ENCODE data around the gene PSMB3. TPM values are rescaled to one million over a fixed set of nuclear protein-coding genes. Genes with fewer than 3 reads are reported as not detected.

PSMB3 gene
- 28.6 and 81.3 TPM in 2 replicates for total RNA-seq (2011; cell fraction: chromatin; rRNA removed; ENCODE audit: low replicate concordance)
- total RNA-seq (2011; cell fraction: nucleolus; rRNA removed): 130 and 156 TPM in 2 replicates
- 96.8 and 111 TPM in 2 replicates for total RNA-seq (2011; cell fraction: nucleoplasm; rRNA removed)
- total RNA-seq (2014; rRNA removed) (509 and 525 TPM in 2 replicates), total RNA-seq (2014; rRNA removed; fragmentation: Illumina TruSeq; extraction: Trizol) (498 and 574 TPM in 2 replicates), total RNA-seq (2015; rRNA removed; fragmentation: Illumina TruSeq; extraction: Trizol) (469 and 476 TPM in 2 replicates), total RNA-seq (2021) (460 and 522 TPM in 2 replicates), polyA plus RNA-seq (2011; rRNA removed) (331 and 538 TPM in 2 replicates), polyA plus RNA-seq (2014; fragmentation: Illumina TruSeq; extraction: Trizol) (538 and 584 TPM in 2 replicates), polyA plus RNA-seq (2014; fragmentation: Nextera tagmentation; extraction: Ambion mirVana) (1,000 to 10,000 TPM; 2,413 to 2,775 TPM), polyA plus RNA-seq (2014; rRNA removed) (729 and 824 TPM in 2 replicates), polyA minus RNA-seq (2011; rRNA and poly(A)+ RNA removed) (209 and 374 TPM in 2 replicates), Bru-seq, nascent RNA (percentile 89 among the genes with signal in this experiment), BruChase-seq, experiment 1, labeled RNA remaining after a 2-hour chase (percentile 90 among the genes with signal in this experiment), BruChase-seq, experiment 2, labeled RNA remaining after a 6-hour chase (percentile 90 among the genes with signal in this experiment)
- 662 and 1,258 TPM in 2 replicates for polyA plus RNA-seq (2011; cell fraction: cytosol; rRNA removed)
- polyA plus RNA-seq (2011; cell fraction: nucleus; rRNA removed): 149 and 186 TPM in 2 replicates
- 361 and 450 TPM in 2 replicates for polyA plus RNA-seq (2012)
- polyA minus RNA-seq (2011; cell fraction: cytosol; rRNA and poly(A)+ RNA removed): 99.7 and 217 TPM in 2 replicates
- polyA minus RNA-seq (2011; cell fraction: nucleus; rRNA and poly(A)+ RNA removed): 36.3 and 46.2 TPM in 2 replicates
- long read RNA-seq, experiment 1, transcript PSMB3-212 (5 exons, 552 nt): minor isoform, 15 of 496 reads
- long read RNA-seq, experiment 1, transcript PSMB3-211 (6 exons, 773 nt): major isoform, 425 of 496 reads
- long read RNA-seq, experiment 1, transcript PSMB3-210 (2 exons, 562 nt): minor isoform, 11 of 496 reads
- long read RNA-seq, experiment 1, partial matches to known transcripts: 33 of 496 reads
- long read RNA-seq, experiment 1, other reads (novel, unspliced or antisense): 10 of 496 reads
- long read RNA-seq, experiment 2, transcript PSMB3-212 (5 exons, 552 nt): minor isoform, 10 of 323 reads
- long read RNA-seq, experiment 2, transcript PSMB3-211 (6 exons, 773 nt): major isoform, 230 of 323 reads
- long read RNA-seq, experiment 2, transcript PSMB3-209 (3 exons, 426 nt): minor isoform, 11 of 323 reads
- long read RNA-seq, experiment 2, partial matches to known transcripts: 58 of 323 reads
- long read RNA-seq, experiment 2, other reads (novel, unspliced or antisense): 13 of 323 reads
- long read RNA-seq, experiment 3, transcript PSMB3-211 (6 exons, 773 nt): major isoform, 589 of 623 reads
- long read RNA-seq, experiment 3, transcript PSMB3-212 (5 exons, 552 nt): minor isoform, 9 of 623 reads
- long read RNA-seq, experiment 3, partial matches to known transcripts: 20 of 623 reads
- long read RNA-seq, experiment 3, other reads (novel, unspliced or antisense): 5 of 623 reads

DNA sequence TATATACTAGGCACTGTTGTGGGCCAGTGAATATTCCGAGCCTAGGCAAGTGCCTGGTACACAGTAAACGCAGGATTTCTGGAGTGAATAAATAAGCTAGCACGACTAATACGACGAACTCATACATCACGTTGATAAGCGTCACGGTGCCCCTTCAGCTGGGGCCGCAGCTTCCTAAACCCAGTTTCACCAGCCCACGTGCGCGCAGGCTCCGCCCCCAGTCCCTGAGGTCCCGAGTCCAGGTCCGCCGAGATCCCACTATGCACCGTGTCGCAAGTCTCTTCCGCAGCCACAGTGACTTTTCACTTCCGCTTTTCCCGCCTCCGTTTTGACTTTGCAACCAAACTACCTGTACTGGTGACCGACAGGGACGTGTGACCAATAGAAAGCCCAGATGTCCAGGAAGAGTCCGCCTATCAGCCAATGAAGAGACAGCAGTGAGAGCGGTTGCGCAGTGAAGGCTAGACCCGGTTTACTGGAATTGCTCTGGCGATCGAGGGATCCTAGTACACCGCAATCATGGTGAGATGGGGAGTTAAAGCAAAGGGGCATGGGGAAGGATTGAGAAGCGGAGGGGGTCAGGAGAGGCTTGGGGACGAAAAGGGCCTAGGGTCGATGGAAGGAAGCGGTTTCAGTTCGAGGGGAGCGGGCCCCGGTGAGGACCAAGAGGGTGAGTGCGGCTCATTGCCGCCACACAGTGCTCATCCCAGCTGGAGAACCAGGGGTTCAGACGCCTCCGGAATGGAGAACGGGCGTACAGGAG is at the start of gene PSMB3:
Gene PSMB3, plus strand, starts transcription at position 434 of the 763 bp plus-strand sequence. Its CDS starts 86 bp downstream, at position 520.
- Histone ChIP-seq H3K9me3 (replicated peaks; ENCODE audit: control insufficient read depth, insufficient read depth, low read depth, low read length) (no peaks in the 10 kb centered on the region), H3K27ac (ENCODE audit: extremely low read depth, low read depth, low read length) (peak within 1 kb of the TSS; percentile 87), H2AFZ (ENCODE audit: low read depth, low read length) (peak within 1 kb of the TSS; percentile 89), H3K4me2 (ENCODE audit: insufficient read depth, low read length) (peak within 1 kb of the TSS; percentile 86), H3K9ac (ENCODE audit: insufficient read depth in 1 of 2, low read depth in 2 of 2, low read length in 2 of 2) (peak within 1 kb of the TSS; percentile 90 to 95), H3K27me3 (ENCODE audit: control insufficient read depth in 2 of 2, insufficient read depth in 2 of 2, low read length in 2 of 2) (no peaks in the 10 kb centered on the region), H4K20me1 (replicated peaks; ENCODE audit: control insufficient read depth, insufficient read depth, low read length) (no peaks in the 10 kb centered on the region), H3K4me1 (replicated peaks in 1 of 2; ENCODE audit: control insufficient read depth in 2 of 2, insufficient read depth in 2 of 2, low read length in 2 of 2) (peaks cover 7 to 42% of the 10 kb centered on the region in 2 experiments), H3K79me2 (ENCODE audit: control insufficient read depth, insufficient read depth, low read length) (peaks cover 67% of the 10 kb centered on the region), H3K9me1 (ENCODE audit: control insufficient read depth, insufficient read depth, low read length) (no peaks in the 10 kb centered on the region), H3K4me3 (peak within 1 kb of the TSS; percentile 74), H3K36me3 (ENCODE audit: control insufficient read depth, insufficient read depth, low read length) (peaks cover 36% of the 10 kb centered on the region)
- DNase-seq (ENCODE audit: extremely low read depth in 1 of 4, low spot score in 3 of 4) (peak; percentile 95 to 99 (median 97)), ATAC-seq (peak; percentile 84), FAIRE-seq (no peak)
- in situ Hi-C loops (cut with MboI): no loop called here
- intact Hi-C loops (cut with micrococcal nuclease): loop anchor here (2.0 to 10.0 kb wide), 5 partner anchors 50 to 402 kb away; partner anchors contain the start of genes PLXDC1 and RPL23
- no TSS peak for BruUV-seq (replicated peaks)
- ChIA-PET CTCF (ENCODE audit: low intra/inter-chr PET ratio) (interaction anchor here (0.5 to 0.6 kb wide), 2 partner anchors 240 to 242 kb away, joined by 3 read pairs; no protein-coding TSS in a partner anchor), POLR2A (interaction anchor here (0.6 to 2.3 kb wide), 18 partner anchors 10 to 261 kb away, joined by 3 to 9 read pairs (median 4); partner anchors contain the start of genes LASP1 and PIP4K2B)
- WGBS (ENCODE audit: insufficient coverage, low coverage, missing lambda C conversion rate): under 1% methylated on average over 44 of the region's 44 CpGs
- TF ChIP-seq NCOR1 (IDR thresholded peaks at IDR 0.05) (no peak), ETV1 (tag; conservative IDR thresholded peaks at IDR 0.05; ENCODE audit: low read depth) (peak; percentile 86), ZBED1 (IDR thresholded peaks at IDR 0.05) (0 out of 2 replicates have a peak, but pooled peaks have one; percentile 25), HDAC8 (tag; IDR thresholded peaks at IDR 0.05) (no peak)
- TF ChIP-seq, protein P1, sequence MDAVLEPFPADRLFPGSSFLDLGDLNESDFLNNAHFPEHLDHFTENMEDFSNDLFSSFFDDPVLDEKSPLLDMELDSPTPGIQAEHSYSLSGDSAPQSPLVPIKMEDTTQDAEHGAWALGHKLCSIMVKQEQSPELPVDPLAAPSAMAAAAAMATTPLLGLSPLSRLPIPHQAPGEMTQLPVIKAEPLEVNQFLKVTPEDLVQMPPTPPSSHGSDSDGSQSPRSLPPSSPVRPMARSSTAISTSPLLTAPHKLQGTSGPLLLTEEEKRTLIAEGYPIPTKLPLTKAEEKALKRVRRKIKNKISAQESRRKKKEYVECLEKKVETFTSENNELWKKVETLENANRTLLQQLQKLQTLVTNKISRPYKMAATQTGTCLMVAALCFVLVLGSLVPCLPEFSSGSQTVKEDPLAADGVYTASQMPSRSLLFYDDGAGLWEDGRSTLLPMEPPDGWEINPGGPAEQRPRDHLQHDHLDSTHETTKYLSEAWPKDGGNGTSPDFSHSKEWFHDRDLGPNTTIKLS (IDR thresholded peaks at IDR 0.05; ENCODE audit: borderline replicate concordance, low read depth): peak; percentile 76; the same call in 1 of the 2 replicates
- TF ChIP-seq, protein P2, sequence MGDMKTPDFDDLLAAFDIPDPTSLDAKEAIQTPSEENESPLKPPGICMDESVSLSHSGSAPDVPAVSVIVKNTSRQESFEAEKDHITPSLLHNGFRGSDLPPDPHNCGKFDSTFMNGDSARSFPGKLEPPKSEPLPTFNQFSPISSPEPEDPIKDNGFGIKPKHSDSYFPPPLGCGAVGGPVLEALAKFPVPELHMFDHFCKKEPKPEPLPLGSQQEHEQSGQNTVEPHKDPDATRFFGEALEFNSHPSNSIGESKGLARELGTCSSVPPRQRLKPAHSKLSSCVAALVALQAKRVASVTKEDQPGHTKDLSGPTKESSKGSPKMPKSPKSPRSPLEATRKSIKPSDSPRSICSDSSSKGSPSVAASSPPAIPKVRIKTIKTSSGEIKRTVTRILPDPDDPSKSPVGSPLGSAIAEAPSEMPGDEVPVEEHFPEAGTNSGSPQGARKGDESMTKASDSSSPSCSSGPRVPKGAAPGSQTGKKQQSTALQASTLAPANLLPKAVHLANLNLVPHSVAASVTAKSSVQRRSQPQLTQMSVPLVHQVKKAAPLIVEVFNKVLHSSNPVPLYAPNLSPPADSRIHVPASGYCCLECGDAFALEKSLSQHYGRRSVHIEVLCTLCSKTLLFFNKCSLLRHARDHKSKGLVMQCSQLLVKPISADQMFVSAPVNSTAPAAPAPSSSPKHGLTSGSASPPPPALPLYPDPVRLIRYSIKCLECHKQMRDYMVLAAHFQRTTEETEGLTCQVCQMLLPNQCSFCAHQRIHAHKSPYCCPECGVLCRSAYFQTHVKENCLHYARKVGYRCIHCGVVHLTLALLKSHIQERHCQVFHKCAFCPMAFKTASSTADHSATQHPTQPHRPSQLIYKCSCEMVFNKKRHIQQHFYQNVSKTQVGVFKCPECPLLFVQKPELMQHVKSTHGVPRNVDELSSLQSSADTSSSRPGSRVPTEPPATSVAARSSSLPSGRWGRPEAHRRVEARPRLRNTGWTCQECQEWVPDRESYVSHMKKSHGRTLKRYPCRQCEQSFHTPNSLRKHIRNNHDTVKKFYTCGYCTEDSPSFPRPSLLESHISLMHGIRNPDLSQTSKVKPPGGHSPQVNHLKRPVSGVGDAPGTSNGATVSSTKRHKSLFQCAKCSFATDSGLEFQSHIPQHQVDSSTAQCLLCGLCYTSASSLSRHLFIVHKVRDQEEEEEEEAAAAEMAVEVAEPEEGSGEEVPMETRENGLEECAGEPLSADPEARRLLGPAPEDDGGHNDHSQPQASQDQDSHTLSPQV (IDR thresholded peaks at IDR 0.05): no peak

Data from K562 (cell line).